HEK293 (cell line): ENCODE results near the gene AXDND1.

Source experiments
- CTCF ChIA-PET: fragments of 350-600 bp; formaldehyde crosslinking; extraction: SDS; loops from one replicate; lab custom pipeline; 2021; ENCODE audit warnings: antibody characterized with exemption; lab: Yijun Ruan, JAX
- POLR2A ChIA-PET: fragments of 300-600 bp; formaldehyde crosslinking; extraction: SDS; loops from one replicate; lab custom pipeline; 2020; ENCODE audit warnings: antibody characterized with exemption, inconsistent platforms; lab: Yijun Ruan, JAX
- H3K27ac ChIP-seq: fragments of 200-500 bp; sonication (Bioruptor generic); 2 replicates; pipeline ENCODE4 v1.5.1; 2014; ENCODE audit warnings: low read depth, low read length, control low read depth, inconsistent platforms; ENCODE audit errors: extremely low read depth
- H3K36me3 ChIP-seq, 2 experiments: fragments of 200-500 bp in 1 of 2; sonication (Bioruptor generic) in 1 of 2; 1 replicate in 1 of 2; 2 replicates in 1 of 2; pipeline ENCODE4 v1.5.1; 2014 to 2017; ENCODE audit warnings: inconsistent platforms in 2 of 2, low read length in 2 of 2; ENCODE audit not compliant: control insufficient read depth in 2 of 2, insufficient read depth in 1 of 2
- H3K4me1 ChIP-seq: fragments of 200-500 bp; sonication (Bioruptor generic); 2 replicates; pipeline ENCODE4 v1.5.1; 2014; ENCODE audit warnings: mild to moderate bottlenecking, low read length, inconsistent platforms; ENCODE audit not compliant: control insufficient read depth, insufficient read depth
- H3K4me3 ChIP-seq: 2 replicates; pipeline ENCODE4 v1.5.1; 2011; ENCODE audit warnings: low read depth, mild to moderate bottlenecking, control low read depth, low read length, moderate library complexity
- H3K9me3 ChIP-seq: fragments of 200-500 bp; sonication (Bioruptor generic); 2 replicates; pipeline ENCODE4 v1.5.1; 2014; ENCODE audit warnings: low read depth, low read length, inconsistent platforms; ENCODE audit not compliant: control insufficient read depth, insufficient read depth
- GLI4 ChIP-seq: fragments of 450-650 bp; formaldehyde crosslinking; IDR thresholded peaks from 2 replicates; pipeline ENCODE4 v1.5.1; 2016; ENCODE audit warnings: missing biosample characterization, missing genetic modification characterization
- GLIS2 ChIP-seq: fragments of 450-650 bp; formaldehyde crosslinking; IDR thresholded peaks from 2 replicates; pipeline ENCODE4 v1.5.1; 2016; ENCODE audit warnings: missing biosample characterization, missing genetic modification characterization
- KLF10 ChIP-seq: fragments of 450-650 bp; IDR thresholded peaks from 2 replicates; pipeline ENCODE4 v1.5.1; 2018; ENCODE audit warnings: missing biosample characterization, mild to moderate bottlenecking, missing genetic modification characterization
- PRDM1 ChIP-seq: fragments of 450-650 bp; formaldehyde crosslinking; IDR thresholded peaks from 2 replicates; pipeline ENCODE4; 2016; ENCODE audit warnings: missing biosample characterization, missing genetic modification characterization
- SETDB1 ChIP-seq: IDR thresholded peaks from one replicate; pipeline ENCODE4 v1.6.1; 2017; ENCODE audit warnings: mild to moderate bottlenecking, low read length, moderate library complexity, mixed read lengths; ENCODE audit not compliant: insufficient read length
- ZBTB26 ChIP-seq: fragments of 450-650 bp; formaldehyde crosslinking; optimal IDR thresholded peaks from 2 replicates; pipeline ENCODE3; 2016; ENCODE audit warnings: missing biosample characterization, mild to moderate bottlenecking, missing genetic modification characterization
- ZBTB48 ChIP-seq: fragments of 450-650 bp; formaldehyde crosslinking; IDR thresholded peaks from 2 replicates; pipeline ENCODE4 v1.5.1; 2016; ENCODE audit warnings: missing biosample characterization, missing genetic modification characterization
- ZBTB8A ChIP-seq: fragments of 450-650 bp; formaldehyde crosslinking; IDR thresholded peaks from 2 replicates; pipeline ENCODE4 v1.5.1; 2016; ENCODE audit warnings: missing biosample characterization, missing genetic modification characterization
- ZNF133 ChIP-seq: fragments of 450-650 bp; formaldehyde crosslinking; IDR thresholded peaks from 2 replicates; pipeline ENCODE4 v1.5.1; 2016; ENCODE audit warnings: missing biosample characterization, missing genetic modification characterization
- ZNF146 ChIP-seq: fragments of 450-650 bp; formaldehyde crosslinking; IDR thresholded peaks from 2 replicates; pipeline ENCODE4 v1.5.1; 2016; ENCODE audit warnings: missing biosample characterization, missing genetic modification characterization
- ZNF18 ChIP-seq: fragments of 450-650 bp; formaldehyde crosslinking; IDR thresholded peaks from 2 replicates; pipeline ENCODE4 v1.5.1; 2016; ENCODE audit warnings: missing biosample characterization, missing genetic modification characterization
- ZNF311 ChIP-seq: fragments of 450-650 bp; formaldehyde crosslinking; IDR thresholded peaks from 2 replicates; pipeline ENCODE4 v1.5.1; 2017; ENCODE audit warnings: missing biosample characterization, missing genetic modification characterization, borderline replicate concordance
- ZNF404 ChIP-seq: fragments of 450-650 bp; formaldehyde crosslinking; IDR thresholded peaks from 2 replicates; pipeline ENCODE4 v1.5.1; 2017; ENCODE audit warnings: missing biosample characterization, missing genetic modification characterization
- ZNF501 ChIP-seq: fragments of 450-650 bp; formaldehyde crosslinking; IDR thresholded peaks from 2 replicates; pipeline ENCODE4 v1.5.1; 2016; ENCODE audit warnings: missing biosample characterization, missing genetic modification characterization
- ZNF548 ChIP-seq: fragments of 450-650 bp; formaldehyde crosslinking; IDR thresholded peaks from 2 replicates; pipeline ENCODE4 v1.5.1; 2016; ENCODE audit warnings: missing biosample characterization, missing genetic modification characterization
- ZNF701 ChIP-seq: fragments of 450-650 bp; formaldehyde crosslinking; IDR thresholded peaks from 2 replicates; pipeline ENCODE4 v1.5.1; 2016; ENCODE audit warnings: missing biosample characterization, missing genetic modification characterization
- ZNF747 ChIP-seq: fragments of 450-650 bp; formaldehyde crosslinking; IDR thresholded peaks from 2 replicates; pipeline ENCODE4 v1.5.1; 2016; ENCODE audit warnings: missing biosample characterization, missing genetic modification characterization
- ZNF776 ChIP-seq: fragments of 450-650 bp; formaldehyde crosslinking; IDR thresholded peaks from 2 replicates; pipeline ENCODE4 v1.5.0; 2017; ENCODE audit warnings: missing biosample characterization, missing genetic modification characterization, borderline replicate concordance
- TF ChIP-seq, protein P1 (sequence below): fragments of 450-650 bp; formaldehyde crosslinking; IDR thresholded peaks from 2 replicates; pipeline ENCODE4 v1.5.1; 2017; ENCODE audit warnings: missing biosample characterization, missing genetic modification characterization
- TF ChIP-seq, protein P2 (sequence below): fragments of 450-650 bp; formaldehyde crosslinking; IDR thresholded peaks from 2 replicates; pipeline ENCODE4 v1.5.1; 2016; ENCODE audit warnings: missing biosample characterization, missing genetic modification characterization
- TF ChIP-seq, protein P3 (sequence below): fragments of 450-650 bp; formaldehyde crosslinking; IDR thresholded peaks from 2 replicates; pipeline ENCODE4 v1.5.1; 2017; ENCODE audit warnings: missing biosample characterization, missing genetic modification characterization
- TF ChIP-seq, protein P4 (sequence below): fragments of 450-650 bp; formaldehyde crosslinking; IDR thresholded peaks from 2 replicates; pipeline ENCODE4 v1.5.1; 2016; ENCODE audit warnings: missing biosample characterization, missing genetic modification characterization
- TF ChIP-seq, protein P5 (sequence below): fragments of 450-650 bp; formaldehyde crosslinking; IDR thresholded peaks from 2 replicates; pipeline ENCODE4 v1.5.1; 2016; ENCODE audit warnings: missing biosample characterization, missing genetic modification characterization

AXDND1 gene

DNA sequence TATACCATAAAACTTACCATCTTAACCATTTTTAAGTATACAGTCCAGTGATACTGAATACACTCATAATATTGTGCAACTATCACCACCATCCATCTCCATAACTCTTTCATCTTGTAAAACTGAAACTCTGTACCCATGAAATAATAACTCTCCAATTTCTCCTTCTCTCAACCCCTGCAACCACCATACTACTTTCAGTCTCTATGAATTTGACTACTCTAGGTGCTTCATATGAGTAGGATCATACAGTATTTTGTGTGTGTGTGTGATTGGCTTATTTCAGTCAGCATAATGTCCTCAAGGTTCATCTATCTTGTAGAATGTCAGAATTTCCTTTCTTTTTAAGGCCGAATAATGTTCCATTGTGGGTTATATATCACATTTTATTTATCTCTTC lies 192.3 kb downstream of the AXDND1 start:
- no peaks in the 10 kb centered on the region for H3K9me3 ChIP-seq
- no peaks in the 10 kb centered on the region for H3K4me1 ChIP-seq
- CTCF ChIA-PET: no interaction called here
- H3K36me3 ChIP-seq: no peaks in the 10 kb centered on the region
- H3K4me3 ChIP-seq: no peak overlapping the region
- TF ChIP-seq ZBTB8A (tag by site-specific recombination): no peak
- TF ChIP-seq ZNF548: no peak
- TF ChIP-seq, protein P1, sequence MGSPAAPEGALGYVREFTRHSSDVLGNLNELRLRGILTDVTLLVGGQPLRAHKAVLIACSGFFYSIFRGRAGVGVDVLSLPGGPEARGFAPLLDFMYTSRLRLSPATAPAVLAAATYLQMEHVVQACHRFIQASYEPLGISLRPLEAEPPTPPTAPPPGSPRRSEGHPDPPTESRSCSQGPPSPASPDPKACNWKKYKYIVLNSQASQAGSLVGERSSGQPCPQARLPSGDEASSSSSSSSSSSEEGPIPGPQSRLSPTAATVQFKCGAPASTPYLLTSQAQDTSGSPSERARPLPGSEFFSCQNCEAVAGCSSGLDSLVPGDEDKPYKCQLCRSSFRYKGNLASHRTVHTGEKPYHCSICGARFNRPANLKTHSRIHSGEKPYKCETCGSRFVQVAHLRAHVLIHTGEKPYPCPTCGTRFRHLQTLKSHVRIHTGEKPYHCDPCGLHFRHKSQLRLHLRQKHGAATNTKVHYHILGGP: no peak
- TF ChIP-seq ZNF146 (tag by site-specific recombination): no peak
- TF ChIP-seq, protein P2, sequence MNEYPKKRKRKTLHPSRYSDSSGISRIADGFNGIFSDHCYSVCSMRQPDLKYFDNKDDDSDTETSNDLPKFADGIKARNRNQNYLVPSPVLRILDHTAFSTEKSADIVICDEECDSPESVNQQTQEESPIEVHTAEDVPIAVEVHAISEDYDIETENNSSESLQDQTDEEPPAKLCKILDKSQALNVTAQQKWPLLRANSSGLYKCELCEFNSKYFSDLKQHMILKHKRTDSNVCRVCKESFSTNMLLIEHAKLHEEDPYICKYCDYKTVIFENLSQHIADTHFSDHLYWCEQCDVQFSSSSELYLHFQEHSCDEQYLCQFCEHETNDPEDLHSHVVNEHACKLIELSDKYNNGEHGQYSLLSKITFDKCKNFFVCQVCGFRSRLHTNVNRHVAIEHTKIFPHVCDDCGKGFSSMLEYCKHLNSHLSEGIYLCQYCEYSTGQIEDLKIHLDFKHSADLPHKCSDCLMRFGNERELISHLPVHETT (tag by site-specific recombination): no peak
- TF ChIP-seq ZBTB26 (tag by site-specific recombination): no peak
- no peak for TF ChIP-seq SETDB1
- TF ChIP-seq, protein P3, sequence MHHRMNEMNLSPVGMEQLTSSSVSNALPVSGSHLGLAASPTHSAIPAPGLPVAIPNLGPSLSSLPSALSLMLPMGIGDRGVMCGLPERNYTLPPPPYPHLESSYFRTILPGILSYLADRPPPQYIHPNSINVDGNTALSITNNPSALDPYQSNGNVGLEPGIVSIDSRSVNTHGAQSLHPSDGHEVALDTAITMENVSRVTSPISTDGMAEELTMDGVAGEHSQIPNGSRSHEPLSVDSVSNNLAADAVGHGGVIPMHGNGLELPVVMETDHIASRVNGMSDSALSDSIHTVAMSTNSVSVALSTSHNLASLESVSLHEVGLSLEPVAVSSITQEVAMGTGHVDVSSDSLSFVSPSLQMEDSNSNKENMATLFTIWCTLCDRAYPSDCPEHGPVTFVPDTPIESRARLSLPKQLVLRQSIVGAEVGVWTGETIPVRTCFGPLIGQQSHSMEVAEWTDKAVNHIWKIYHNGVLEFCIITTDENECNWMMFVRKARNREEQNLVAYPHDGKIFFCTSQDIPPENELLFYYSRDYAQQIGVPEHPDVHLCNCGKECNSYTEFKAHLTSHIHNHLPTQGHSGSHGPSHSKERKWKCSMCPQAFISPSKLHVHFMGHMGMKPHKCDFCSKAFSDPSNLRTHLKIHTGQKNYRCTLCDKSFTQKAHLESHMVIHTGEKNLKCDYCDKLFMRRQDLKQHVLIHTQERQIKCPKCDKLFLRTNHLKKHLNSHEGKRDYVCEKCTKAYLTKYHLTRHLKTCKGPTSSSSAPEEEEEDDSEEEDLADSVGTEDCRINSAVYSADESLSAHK (tag by site-specific recombination): no peak
- TF ChIP-seq PRDM1 (tag by site-specific recombination): no peak
- TF ChIP-seq KLF10 (tag by site-specific recombination): no peak
- TF ChIP-seq, protein P4, sequence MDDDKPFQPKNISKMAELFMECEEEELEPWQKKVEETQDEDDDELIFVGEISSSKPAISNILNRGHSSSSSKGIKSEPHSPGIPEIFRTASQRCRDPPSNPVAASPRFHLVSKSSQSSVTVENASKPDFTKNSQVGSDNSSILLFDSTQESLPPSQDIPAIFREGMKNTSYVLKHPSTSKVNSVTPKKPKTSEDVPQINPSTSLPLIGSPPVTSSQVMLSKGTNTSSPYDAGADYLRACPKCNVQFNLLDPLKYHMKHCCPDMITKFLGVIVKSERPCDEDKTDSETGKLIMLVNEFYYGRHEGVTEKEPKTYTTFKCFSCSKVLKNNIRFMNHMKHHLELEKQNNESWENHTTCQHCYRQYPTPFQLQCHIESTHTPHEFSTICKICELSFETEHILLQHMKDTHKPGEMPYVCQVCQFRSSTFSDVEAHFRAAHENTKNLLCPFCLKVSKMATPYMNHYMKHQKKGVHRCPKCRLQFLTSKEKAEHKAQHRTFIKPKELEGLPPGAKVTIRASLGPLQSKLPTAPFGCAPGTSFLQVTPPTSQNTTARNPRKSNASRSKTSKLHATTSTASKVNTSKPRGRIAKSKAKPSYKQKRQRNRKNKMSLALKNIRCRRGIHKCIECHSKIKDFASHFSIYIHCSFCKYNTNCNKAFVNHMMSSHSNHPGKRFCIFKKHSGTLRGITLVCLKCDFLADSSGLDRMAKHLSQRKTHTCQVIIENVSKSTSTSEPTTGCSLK: no peak
- no peak overlapping the region for H3K27ac ChIP-seq
- POLR2A ChIA-PET: no interaction called here

- no peak within 1 kb of the TSS for H3K27ac ChIP-seq
- no peaks in the 10 kb centered on the region for H3K9me3 ChIP-seq
- H3K4me3 ChIP-seq: no peak within 1 kb of the TSS
- POLR2A ChIA-PET: no interaction called here
- CTCF ChIA-PET: no interaction called here
- no peaks in the 10 kb centered on the region for H3K4me1 ChIP-seq
- no peaks in the 10 kb centered on the region for H3K36me3 ChIP-seq
- TF ChIP-seq, protein P5, sequence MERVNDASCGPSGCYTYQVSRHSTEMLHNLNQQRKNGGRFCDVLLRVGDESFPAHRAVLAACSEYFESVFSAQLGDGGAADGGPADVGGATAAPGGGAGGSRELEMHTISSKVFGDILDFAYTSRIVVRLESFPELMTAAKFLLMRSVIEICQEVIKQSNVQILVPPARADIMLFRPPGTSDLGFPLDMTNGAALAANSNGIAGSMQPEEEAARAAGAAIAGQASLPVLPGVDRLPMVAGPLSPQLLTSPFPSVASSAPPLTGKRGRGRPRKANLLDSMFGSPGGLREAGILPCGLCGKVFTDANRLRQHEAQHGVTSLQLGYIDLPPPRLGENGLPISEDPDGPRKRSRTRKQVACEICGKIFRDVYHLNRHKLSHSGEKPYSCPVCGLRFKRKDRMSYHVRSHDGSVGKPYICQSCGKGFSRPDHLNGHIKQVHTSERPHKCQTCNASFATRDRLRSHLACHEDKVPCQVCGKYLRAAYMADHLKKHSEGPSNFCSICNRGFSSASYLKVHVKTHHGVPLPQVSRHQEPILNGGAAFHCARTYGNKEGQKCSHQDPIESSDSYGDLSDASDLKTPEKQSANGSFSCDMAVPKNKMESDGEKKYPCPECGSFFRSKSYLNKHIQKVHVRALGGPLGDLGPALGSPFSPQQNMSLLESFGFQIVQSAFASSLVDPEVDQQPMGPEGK: no peak
- TF ChIP-seq ZNF18 (tag by site-specific recombination) (no peak), ZNF747 (no peak), ZNF404 (no peak), ZBTB48 (tag by site-specific recombination) (no peak), ZNF776 (tag by site-specific recombination) (no peak), ZNF133 (tag by site-specific recombination) (no peak), ZNF701 (tag by site-specific recombination) (no peak), GLIS2 (tag by site-specific recombination) (no peak), ZNF311 (tag by site-specific recombination) (no peak), GLI4 (no peak), ZNF501 (no peak)
Measured at GRCh38 chr1:179575497-179576314, 209.9 kb downstream of the AXDND1 start, which contains the start of gene NPHS2. TSS of gene NPHS2 (minus strand) at chr1:179575948. CDS start at chr1:179575864, 84 bp downstream.
